OCI-LY7 (cell line): ENCODE results near the gene IFIT1.

Source experiments
- CTCF ChIP-seq: fragments of 200-600 bp; sonication (generic); conservative IDR thresholded peaks from 2 replicates; pipeline ENCODE4 v1.5.1; 2014; ENCODE audit warnings: mild to moderate bottlenecking, antibody characterized with exemption, low read length, moderate library complexity, mixed read lengths
- EZH2phosphoT487 ChIP-seq: fragments of 200-600 bp; sonication (generic); IDR thresholded peaks from 2 replicates; pipeline ENCODE4 v1.6.1; 2018; ENCODE audit warnings: low read depth, borderline replicate concordance, mild to moderate bottlenecking, mixed run types, antibody characterized with exemption, low read length, moderate library complexity, mixed read lengths

- no peak for TF ChIP-seq CTCF
- TF ChIP-seq EZH2phosphoT487: no peak
Measured at GRCh38 chr10:89390476-89391225, 1.8 kb upstream of the IFIT1 start.
